Prostate gland (tissue), 2 donors: Measurements from ENCODE around the gene TANC1.

Source experiments
- CTCF ChIP-seq, 4 experiments: fragments of 200-600 bp in 2 of 4; fragments of 450-650 bp in 2 of 4; sonication (generic) in 2 of 4; IDR thresholded peaks; 1 replicate in 3 of 4; 2 replicates in 1 of 4; pipeline ENCODE4 v1.5.1; 2016 to 2019; ENCODE audit warnings: antibody characterized with exemption in 4 of 4, mild to moderate bottlenecking in 2 of 4, moderate library complexity in 2 of 4
- POLR2A ChIP-seq: fragments of 450-650 bp; IDR thresholded peaks from one replicate; pipeline ENCODE4 v1.6.1; 2016; ENCODE audit warnings: antibody characterized with exemption, mild to moderate bottlenecking

GRCh38 chr2:159045545-159046454, 77.4 kb downstream of the TANC1 start:
- TF ChIP-seq POLR2A (no peak), CTCF (IDR thresholded peaks at IDR 0.05) (no peak)
